BJ (cell line): ENCODE measurements around the gene FAM240B. TPM values are rescaled to one million over a fixed set of nuclear protein-coding genes. Genes with fewer than 3 reads are reported as not detected.

Experiments used
- CTCF ChIA-PET: fragments of 350-600 bp; formaldehyde crosslinking; extraction: SDS; loops from one replicate; lab custom pipeline; 2021; ENCODE audit warnings: antibody characterized with exemption, inconsistent platforms; lab: Yijun Ruan, JAX
- POLR2A ChIA-PET: fragments of 300-600 bp; sonication (Branson Sonifier 250); formaldehyde crosslinking; extraction: SDS; loops from one replicate; lab custom pipeline; 2021; ENCODE audit warnings: antibody characterized with exemption; lab: Charles Lee
- DNase-seq: peaks from one replicate; pipeline ENCODE4 v3.0.0-alpha.2; 2011; ENCODE audit warnings: low read depth
- H3K27me3 ChIP-seq: 2 replicates; pipeline ENCODE4 v1.6.0; 2011; ENCODE audit warnings: low read length; ENCODE audit not compliant: control insufficient read depth, insufficient read depth
- H3K36me3 ChIP-seq: 2 replicates; pipeline ENCODE4 v1.5.1; 2011; ENCODE audit warnings: low read length; ENCODE audit not compliant: control insufficient read depth, insufficient read depth
- H3K4me3 ChIP-seq: 2 replicates; pipeline ENCODE4 v1.5.1; 2011; ENCODE audit warnings: low read depth, mild to moderate bottlenecking, control low read depth, low read length
- CTCF ChIP-seq: IDR thresholded peaks from 2 replicates; pipeline ENCODE4 v1.5.1; 2011; ENCODE audit warnings: low read depth, mild to moderate bottlenecking, control low read depth, inconsistent platforms, low read length, moderate library complexity; ENCODE audit not compliant: insufficient read depth
- polyA minus RNA-seq: library from RNA; depleted of rRNA, polyadenylated mRNA; stranded (reverse); fragments of >200 nt; gene quantifications from 2 replicates; pipeline ENCODE4 v1.2.3, GENCODE V29; 2011; rRNA and poly(A)+ RNA removed
- polyA plus RNA-seq: library from polyadenylated mRNA; depleted of rRNA; stranded (reverse); fragments of >200 nt; gene quantifications from 2 replicates; pipeline ENCODE4 v1.2.3, GENCODE V29; 2011; rRNA removed

FAM240B gene
- not detected in 2 replicates for polyA plus RNA-seq
- polyA minus RNA-seq = not detected in 2 replicates

GRCh38 chr9:38720083-38720745 is at the start of gene FAM240B:
Gene FAM240B, minus strand, starts transcription at chr9:38720133. Its CDS starts 16,134 bp downstream, at chr9:38703999.
- ChIA-PET CTCF (no interaction called here), POLR2A (no interaction called here)
- no peak for TF ChIP-seq CTCF
- Histone ChIP-seq H3K4me3 (no peak within 1 kb of the TSS), H3K27me3 (no peaks in the 10 kb centered on the region), H3K36me3 (no peaks in the 10 kb centered on the region)
- no peak for DNase-seq

GRCh38 chr9:38768351-38768761 is 48.4 kb upstream of the FAM240B start:
- ChIA-PET POLR2A (no interaction called here), CTCF (no interaction called here)
- H3K4me3 ChIP-seq = no peak overlapping the region
- no peak for DNase-seq
- no peaks in the 10 kb centered on the region for H3K36me3 ChIP-seq
- H3K27me3 ChIP-seq = no peaks in the 10 kb centered on the region; the same call in 1 of the 2 replicates
- no peak for TF ChIP-seq CTCF

GRCh38 chr9:38765101-38765500 is 45.2 kb upstream of the FAM240B start:
- Histone ChIP-seq H3K36me3 (no peaks in the 10 kb centered on the region), H3K27me3 (no peaks in the 10 kb centered on the region), H3K4me3 (no peak overlapping the region)
- no peak for DNase-seq
- ChIA-PET POLR2A (no interaction called here), CTCF (no interaction called here)
- no peak for TF ChIP-seq CTCF

- ChIA-PET POLR2A (no interaction called here), CTCF (interaction anchor here (0.6 kb wide), 1 partner anchor 429 kb away, joined by 3 read pairs; no protein-coding TSS in a partner anchor)
- no peaks in the 10 kb centered on the region for H3K27me3 ChIP-seq
- no peak for TF ChIP-seq CTCF
- no peak for DNase-seq
- H3K36me3 ChIP-seq = no peaks in the 10 kb centered on the region
- no peak overlapping the region for H3K4me3 ChIP-seq
Observed at GRCh38 chr9:38761999-38762398, 42.1 kb upstream of the FAM240B start.

GRCh38 chr9:38761339-38761738 is 41.4 kb upstream of the FAM240B start:
- ChIA-PET CTCF (no interaction called here), POLR2A (no interaction called here)
- no peak for DNase-seq
- H3K27me3 ChIP-seq = no peaks in the 10 kb centered on the region
- TF ChIP-seq CTCF = no peak
- H3K4me3 ChIP-seq = no peak overlapping the region
- H3K36me3 ChIP-seq = no peaks in the 10 kb centered on the region
